Psoas muscle (tissue), 8 donors: ENCODE results near the gene POTEB3. TPM values are rescaled to one million over a fixed set of nuclear protein-coding genes. Genes with fewer than 3 reads are reported as not detected.
"Not testable (repeated sequence)": the region's sequence is repeated elsewhere in the genome, so short reads cannot be mapped to it uniquely, and the experiment has no call there.

Experiments
- ATAC-seq, 4 donors: fragments of 200-7000 bp; cut with Tn5 transposase; one replicate each; pipeline ENCODE4 v1.9.1; 2020; ENCODE audit warnings: moderate library complexity in 3 of 4, mild to moderate bottlenecking in 2 of 4
- DNase-seq, 2 donors: peaks; one replicate each; pipeline ENCODE4 v3.0.0-alpha.2; 2020
- H3K27ac ChIP-seq: fragments of 200-600 bp; one replicate; pipeline ENCODE4 v1.8.0; 2022
- H3K27me3 ChIP-seq, 3 donors: fragments of 200-600 bp in 1 of 3; one replicate each; pipeline versions ENCODE4 v1.6.1 to v1.8.0; 2013 to 2022; ENCODE audit warnings: low read length in 2 of 3, mild to moderate bottlenecking in 2 of 3, moderate library complexity in 1 of 3; ENCODE audit not compliant: insufficient read depth in 3 of 3
- H3K36me3 ChIP-seq, 2 donors: fragments of 200-600 bp in 1 of 2; one replicate each; pipeline versions ENCODE4 v1.6.1 to v1.8.0; 2013 to 2022; ENCODE audit warnings: low read depth in 1 of 2, mild to moderate bottlenecking in 1 of 2, moderate library complexity in 1 of 2; ENCODE audit not compliant: insufficient read depth in 1 of 2
- H3K4me1 ChIP-seq: fragments of 200-600 bp; one replicate; pipeline ENCODE4 v1.8.0; 2022
- H3K4me3 ChIP-seq: fragments of 200-600 bp; one replicate; pipeline ENCODE4 v1.8.0; 2022; ENCODE audit warnings: mild to moderate bottlenecking
- H3K9me3 ChIP-seq: fragments of 200-600 bp; one replicate; pipeline ENCODE4 v1.8.0; 2022
- WGBS, 3 donors: extraction: QIAGEN DNeasy Blood & Tissue Kit; methylation state at CpG; one replicate each; pipeline versions ENCODE4 v1.1.6 to v1.1.7; 2013; 5-methylcytosine and 5-hydroxymethylcytosine counted together
- intact Hi-C, 2 donors: fragments of 100-400 bp; cut with DNase I; formaldehyde crosslinking; loops; one replicate each; pipeline versions ENCODE4 v1.11.0 to v1.14.2; 2022
- long read RNA-seq, 2 donors: library from polyadenylated mRNA; unstranded; transcript quantifications; one replicate each; pipeline ENCODE4 v2.0.0, GENCODE V29; 2021
- polyA plus RNA-seq, 3 donors: library from polyadenylated mRNA; stranded (reverse); fragments of 200-250 nt; gene quantifications; one replicate each; pipeline ENCODE4 v1.2.3, GENCODE V29; 2013
- total RNA-seq, 4 donors: library from RNA; stranded (reverse); fragmentation: NEBNext Ultra II Directional in 2 of 4; extraction: Animal tissue kit (Norgen Biotek cat#: 25700) in 2 of 4; gene quantifications; one replicate each; pipeline versions ENCODE4 v1.2.1 to v1.2.4, GENCODE V29; 2021 to 2023
- donor health status: healthy with polysubstance abuse.
- donor health status: DM: no; HTN: no; CAD: no; lungs with moderate emphysema.
- donor health status: Bipolar disorder and iron deficiency.
- donor health status: healthy.
- donor health status: DM: yes; HTN: yes; CAD: no.
- donor health status: DM: no; HTN: no; CAD: no.
- donor health status: DM: no; HTN: no; CAD: no.
- donor health status: DM: yes; HTN: yes; CAD: no.

Gene POTEB3
- total RNA-seq = not detected
- not detected for polyA plus RNA-seq
- long read RNA-seq, donor 1 = 0 reads
- long read RNA-seq, donor 2 = 0 reads

DNA sequence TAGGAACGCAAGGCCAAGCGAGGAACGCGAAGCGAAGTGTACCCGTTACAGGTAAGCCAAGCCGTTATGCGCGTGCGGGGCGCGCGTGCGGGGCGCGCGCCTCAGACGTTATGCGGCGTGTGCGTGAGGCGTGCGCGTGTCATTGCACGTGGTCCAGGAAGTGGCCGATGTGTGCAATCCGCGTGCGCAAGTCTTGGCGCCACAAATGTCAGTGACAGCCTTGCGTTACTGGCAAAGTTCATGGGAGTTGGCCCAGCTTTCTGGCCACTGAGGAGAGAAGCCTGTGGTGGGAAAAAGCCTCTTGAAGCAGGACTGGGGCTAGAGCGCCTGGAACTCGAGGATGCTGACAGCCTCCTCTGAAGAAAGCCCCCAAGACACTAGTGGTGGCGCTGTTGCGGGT is at the start of gene POTEB3:
POTEB3 (minus strand) TSS at position 101 of the 400 bp plus-strand sequence. CDS start 488 bp downstream, outside the sequence.
- H3K27ac ChIP-seq, H3K9me3 ChIP-seq, intact Hi-C loops, H3K27me3 ChIP-seq, ATAC-seq, H3K36me3 ChIP-seq, H3K4me1 ChIP-seq, H3K4me3 ChIP-seq, DNase-seq: not testable (repeated sequence)
- no CpG with 5 or more reads among the region's 35 CpGs for WGBS, 3 donors

DNA sequence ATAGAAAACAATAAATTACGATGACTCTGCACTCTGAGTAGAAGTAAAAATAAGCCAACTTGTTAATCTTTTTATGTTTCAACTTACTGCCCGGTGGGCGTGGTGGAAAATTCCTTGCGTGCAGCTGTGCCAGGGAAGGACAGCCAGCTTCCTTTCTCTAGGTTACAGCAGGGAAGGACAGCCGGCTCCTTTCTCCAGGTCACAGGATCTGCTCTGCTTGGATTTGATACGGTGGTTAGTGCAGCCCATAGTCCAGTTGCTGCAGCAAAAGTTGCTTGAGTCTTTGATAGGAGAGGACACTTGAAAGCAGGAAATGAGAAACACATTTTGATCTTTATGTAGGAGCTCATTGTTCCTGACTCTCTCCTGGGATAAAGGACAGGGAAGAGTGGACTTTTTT is 13.4 kb upstream of the POTEB3 start:
- H3K4me3 ChIP-seq, H3K36me3 ChIP-seq, H3K4me1 ChIP-seq, H3K27ac ChIP-seq, intact Hi-C loops, DNase-seq, H3K9me3 ChIP-seq, H3K27me3 ChIP-seq: not testable (repeated sequence)
- WGBS, 3 donors = no CpG with 5 or more reads among the region's 6 CpGs
- peak in 1 of 4 donors; percentile 45 for ATAC-seq

DNA sequence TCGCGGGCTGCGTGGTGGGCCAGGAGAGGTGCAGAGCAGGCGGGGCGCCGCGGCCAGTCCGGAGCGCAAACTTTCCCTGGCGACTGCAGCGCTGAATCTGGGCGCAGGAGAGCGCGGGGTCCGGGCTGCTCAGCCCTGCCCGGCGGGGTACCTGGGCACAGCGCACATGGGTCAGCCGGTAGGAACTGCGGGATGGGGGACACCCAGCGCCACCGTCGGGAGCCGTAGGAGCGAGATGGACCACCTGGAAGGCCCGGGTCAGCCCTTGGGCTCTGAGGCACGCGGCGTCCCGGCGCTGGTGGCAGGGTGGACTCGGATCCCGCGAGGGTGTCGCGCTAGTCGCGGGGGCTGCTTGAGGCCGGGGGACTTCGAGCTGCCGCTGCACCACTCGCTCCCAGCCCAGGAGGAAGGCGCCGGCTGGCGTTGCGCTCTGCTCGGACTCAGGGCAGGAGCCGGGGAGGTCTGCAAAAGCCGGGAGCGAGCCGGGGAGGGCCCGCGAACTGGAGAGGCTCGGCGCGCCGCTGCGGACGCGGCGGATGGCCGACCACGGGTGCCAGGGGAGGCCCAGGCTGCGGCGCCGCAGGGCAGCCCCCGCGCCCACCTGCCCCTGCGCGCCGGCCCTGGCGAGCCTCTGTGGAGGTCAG is 11.7 kb upstream of the POTEB3 start:
- H3K9me3 ChIP-seq, H3K27ac ChIP-seq, intact Hi-C loops, H3K4me1 ChIP-seq, H3K27me3 ChIP-seq, H3K4me3 ChIP-seq, H3K36me3 ChIP-seq: not testable (repeated sequence)
- DNase-seq (peak in 1 of 2 donors; percentile 5), ATAC-seq (peak in 3 of 4 donors; percentile 33 to 53 (median 50))
- WGBS, 3 donors = no CpG with 5 or more reads among the region's 72 CpGs

DNA sequence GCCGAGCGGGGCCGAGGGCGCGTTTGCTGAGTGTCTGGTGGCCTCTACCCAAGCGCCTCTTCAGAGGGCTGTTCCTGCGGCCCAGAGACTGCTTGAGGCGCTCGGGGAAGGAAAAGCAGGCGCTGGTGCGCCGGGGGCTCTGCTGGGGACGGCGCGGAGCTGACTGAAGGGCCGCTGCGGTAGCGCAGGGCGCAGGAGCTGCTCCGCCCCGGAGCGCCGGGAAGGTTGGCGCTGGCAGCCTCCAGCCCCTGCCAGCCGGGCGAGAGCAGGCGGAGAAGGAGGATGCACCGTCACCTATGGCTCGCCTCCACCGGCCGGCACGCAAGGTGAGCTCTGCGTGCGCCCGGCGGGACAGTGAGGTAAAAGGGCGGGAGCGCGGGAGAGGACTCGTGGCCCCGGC is 11.2 kb upstream of the POTEB3 start:
- intact Hi-C loops = not testable (repeated sequence)
- WGBS, 3 donors = no CpG with 5 or more reads among the region's 41 CpGs

DNA sequence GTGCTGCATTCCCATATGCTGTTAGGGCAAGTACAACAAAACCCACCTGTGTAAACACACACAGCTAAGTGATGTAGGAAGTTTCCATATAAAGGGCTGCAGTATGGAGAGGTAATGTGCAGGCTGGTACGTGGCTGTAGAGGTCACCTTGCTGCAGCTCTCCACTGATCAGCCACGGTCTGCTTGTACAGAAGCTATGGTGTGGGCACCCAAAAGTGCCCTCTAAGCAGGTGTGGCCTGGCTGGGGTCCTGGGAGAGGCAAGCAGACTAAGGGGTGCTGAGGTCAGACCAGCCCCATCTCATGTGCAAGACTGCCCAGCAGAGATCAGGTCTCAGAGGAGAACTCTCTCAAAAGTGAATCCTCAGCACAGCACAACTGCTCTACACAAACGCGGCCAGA is 32.9 kb downstream of the POTEB3 start:
- 71 to 94% (median 93%) methylated on average over 1 of the region's 4 CpGs for WGBS, 3 donors
- H3K9me3 ChIP-seq, H3K36me3 ChIP-seq, intact Hi-C loops, H3K27me3 ChIP-seq, DNase-seq, ATAC-seq, H3K4me3 ChIP-seq, H3K4me1 ChIP-seq, H3K27ac ChIP-seq: not testable (repeated sequence)

More for the DNA sequence above, 11.2 kb upstream of the POTEB3 start:
- peak in 3 of 4 donors; percentile 47 to 62 (median 55) for ATAC-seq
- not testable (repeated sequence) for H3K27me3 ChIP-seq, DNase-seq, H3K27ac ChIP-seq, H3K9me3 ChIP-seq, H3K36me3 ChIP-seq, H3K4me1 ChIP-seq, H3K4me3 ChIP-seq

DNA sequence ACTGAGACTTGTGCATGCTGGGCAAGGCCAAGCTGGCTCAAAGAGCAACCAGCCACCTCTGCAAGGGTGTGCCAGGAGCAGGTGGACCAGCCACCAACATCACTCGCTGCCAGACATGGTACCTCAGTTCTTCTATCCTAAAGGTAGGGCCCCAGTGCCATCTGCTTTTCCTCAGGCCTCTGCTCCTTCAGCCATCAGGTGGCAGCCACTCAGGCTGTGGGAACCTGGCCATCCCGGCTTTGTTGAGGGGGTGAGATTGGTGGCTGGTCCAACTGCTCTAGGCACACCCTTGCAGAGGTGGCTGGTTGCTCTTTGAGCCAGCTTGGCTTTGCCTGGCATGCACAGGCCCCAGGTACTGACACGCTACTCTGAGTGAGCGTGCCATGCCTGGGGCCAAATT is 38.8 kb downstream of the POTEB3 start:
- DNase-seq, H3K27ac ChIP-seq, H3K27me3 ChIP-seq, H3K36me3 ChIP-seq, H3K9me3 ChIP-seq, H3K4me3 ChIP-seq, H3K4me1 ChIP-seq, ATAC-seq, intact Hi-C loops: not testable (repeated sequence)
- WGBS, 3 donors = 56 to 92% methylated on average over 2 to 4 of the region's 4 CpGs; no CpG with 5 or more reads in 1 of the 3 donors

DNA sequence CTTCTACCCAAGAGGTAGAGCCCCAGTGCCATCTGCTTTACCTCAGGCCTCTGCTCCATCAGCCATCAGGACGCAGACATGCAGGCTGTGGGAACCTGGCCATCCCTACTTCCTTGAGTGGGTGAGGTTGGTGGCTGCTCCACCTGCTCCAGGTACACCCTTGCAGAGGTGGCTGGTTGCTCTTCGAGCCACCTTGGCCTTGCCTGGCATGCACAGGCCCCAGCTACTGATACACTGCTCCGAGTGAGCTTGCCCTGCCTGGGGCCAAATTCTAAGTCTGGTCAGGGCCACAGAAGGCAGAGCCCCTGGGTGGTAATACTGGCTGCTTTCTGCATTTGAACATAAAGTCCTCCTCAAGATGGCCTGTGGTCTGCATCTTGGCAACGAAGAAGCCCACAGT is 41.2 kb downstream of the POTEB3 start:
- H3K27me3 ChIP-seq, H3K4me1 ChIP-seq, H3K27ac ChIP-seq, H3K4me3 ChIP-seq, intact Hi-C loops, H3K36me3 ChIP-seq, ATAC-seq, H3K9me3 ChIP-seq: not testable (repeated sequence)
- DNase-seq = peak in 1 of 2 donors; percentile 18
- 20 to 68% (median 22%) methylated on average over 2 to 3 of the region's 4 CpGs for WGBS, 3 donors

DNA sequence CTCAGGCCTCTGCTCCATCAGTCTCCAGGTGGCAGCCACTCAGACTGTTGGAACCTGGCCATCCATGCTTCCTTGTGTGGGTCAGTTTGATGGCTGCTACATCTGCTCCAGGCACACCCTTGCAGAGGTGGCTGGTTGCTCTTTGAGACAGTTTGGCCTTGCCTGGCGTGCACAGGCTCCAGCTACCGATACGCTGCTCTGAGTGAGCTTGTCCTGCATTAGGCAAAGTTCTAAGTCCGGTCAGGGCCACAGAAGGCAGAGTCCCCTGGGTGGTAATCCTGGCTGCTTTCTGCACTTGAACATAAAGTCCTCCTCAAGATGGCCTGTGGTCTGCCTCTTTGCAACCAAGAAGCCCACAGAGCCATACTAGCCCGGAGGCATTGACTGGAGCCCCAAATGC is 41.8 kb downstream of the POTEB3 start:
- not testable (repeated sequence) for DNase-seq, ATAC-seq

DNA sequence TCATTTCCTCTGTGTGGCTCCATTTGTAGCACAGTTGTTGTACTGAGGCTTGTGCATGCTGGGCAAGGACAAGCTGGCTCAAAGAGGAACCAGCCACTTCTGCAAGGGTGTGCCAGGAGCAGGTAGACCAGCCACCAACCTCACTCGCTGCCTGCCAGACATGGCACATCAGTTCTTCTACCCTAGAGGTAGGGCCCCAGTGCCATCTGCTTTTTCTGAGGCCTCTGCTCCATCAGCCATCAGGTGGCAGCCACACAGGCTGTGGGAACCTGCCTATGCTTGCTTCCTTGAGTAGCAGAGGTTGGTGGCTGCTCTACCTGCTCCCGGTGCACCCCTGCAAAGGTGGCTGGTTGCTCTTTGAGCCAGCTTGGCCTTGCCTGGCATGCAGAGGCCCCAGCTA is 42.6 kb downstream of the POTEB3 start:
- H3K4me1 ChIP-seq, H3K27ac ChIP-seq, intact Hi-C loops, H3K27me3 ChIP-seq, DNase-seq, H3K9me3 ChIP-seq, H3K36me3 ChIP-seq, ATAC-seq, H3K4me3 ChIP-seq: not testable (repeated sequence)
- 83 to 100% methylated on average over 1 of the region's 2 CpGs; no CpG with 5 or more reads in 1 of the 3 donors for WGBS, 3 donors

More for the DNA sequence above, 41.8 kb downstream of the POTEB3 start:
- H3K4me3 ChIP-seq, H3K27me3 ChIP-seq, H3K27ac ChIP-seq, intact Hi-C loops, H3K36me3 ChIP-seq, H3K9me3 ChIP-seq, H3K4me1 ChIP-seq: not testable (repeated sequence)
- 67 to 74% methylated on average over 1 to 4 of the region's 5 CpGs; no CpG with 5 or more reads in 1 of the 3 donors for WGBS, 3 donors

DNA sequence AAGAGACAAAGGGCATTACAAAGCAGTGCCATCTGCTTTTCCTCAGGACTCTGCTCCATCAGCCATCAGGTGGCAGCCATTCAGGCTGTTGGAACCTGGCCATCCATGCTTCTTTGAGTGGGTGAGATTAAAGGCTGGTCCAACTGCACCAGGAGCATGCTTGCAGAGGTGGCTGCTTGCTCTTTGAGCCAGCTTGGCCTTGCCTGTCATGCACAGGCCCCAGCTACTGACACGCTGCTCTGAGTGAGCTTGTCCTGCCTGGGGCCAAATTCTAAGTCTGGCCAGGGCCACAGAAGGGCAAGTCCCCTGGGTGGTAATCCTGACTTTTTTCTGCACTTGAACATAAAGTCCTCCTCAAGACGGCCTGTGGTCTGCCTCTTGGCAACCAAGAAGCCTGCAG is 43.1 kb downstream of the POTEB3 start:
- intact Hi-C loops, H3K9me3 ChIP-seq, H3K36me3 ChIP-seq, H3K4me3 ChIP-seq, ATAC-seq, H3K4me1 ChIP-seq, H3K27me3 ChIP-seq, H3K27ac ChIP-seq, DNase-seq: not testable (repeated sequence)
- 50 to 80% methylated on average over 1 of the region's 2 CpGs; no CpG with 5 or more reads in 1 of the 3 donors for WGBS, 3 donors

DNA sequence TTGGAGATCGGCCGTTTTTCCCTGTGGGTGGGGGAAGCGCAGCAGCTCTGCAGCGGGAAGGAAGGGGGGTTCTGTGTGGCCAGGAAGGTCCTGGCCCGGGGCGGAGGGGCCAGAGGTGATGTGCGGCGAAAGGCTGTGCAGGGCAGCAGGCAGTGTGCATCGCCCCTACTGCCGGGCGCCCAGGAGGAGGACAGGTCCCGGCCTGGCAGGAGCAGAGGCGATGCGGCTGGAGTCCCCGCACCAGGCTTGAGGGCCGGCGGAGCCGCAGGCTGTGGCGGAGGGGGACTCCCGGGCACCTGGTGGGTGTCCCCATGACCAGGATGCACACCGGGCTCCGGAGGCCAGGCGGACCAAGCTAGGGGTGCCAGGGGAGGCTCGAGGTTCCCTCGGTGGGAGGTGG is 54.3 kb downstream of the POTEB3 start:
- H3K4me3 ChIP-seq, H3K27ac ChIP-seq, H3K9me3 ChIP-seq, H3K4me1 ChIP-seq, H3K36me3 ChIP-seq, DNase-seq, ATAC-seq, intact Hi-C loops, H3K27me3 ChIP-seq: not testable (repeated sequence)
- no CpG with 5 or more reads among the region's 25 CpGs for WGBS, 3 donors
